Limb (tissue), 2 donors: ENCODE results near the gene KCNB1.

ENCODE experiments used
- DNase-seq, 2 donors: peaks; one replicate each; pipeline ENCODE4 v3.0.0-alpha.2; 2016; ENCODE audit errors: extremely low spot score in 2 of 2

Gene KCNB1

DNA sequence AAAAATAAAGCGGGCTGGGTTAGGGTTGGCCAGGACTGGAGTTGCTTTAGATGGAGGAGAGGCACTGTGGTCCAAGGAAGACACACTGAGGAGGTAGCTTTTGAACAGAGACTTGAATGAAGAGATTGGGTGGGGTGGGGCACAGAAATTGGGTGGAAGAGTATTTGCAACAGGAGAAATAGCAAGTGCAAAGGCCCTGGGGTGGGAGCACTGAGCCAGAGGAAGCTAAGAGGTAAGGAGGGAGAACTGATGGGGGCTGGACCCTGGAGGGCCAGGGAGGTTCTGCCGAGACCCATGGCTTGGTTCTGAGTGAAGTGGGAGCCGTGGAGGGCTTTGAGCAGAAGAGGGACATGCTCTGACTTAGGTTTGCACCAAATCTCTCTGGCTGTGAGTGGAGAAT is 45.4 kb downstream of the KCNB1 start:
- no peak for DNase-seq

DNA sequence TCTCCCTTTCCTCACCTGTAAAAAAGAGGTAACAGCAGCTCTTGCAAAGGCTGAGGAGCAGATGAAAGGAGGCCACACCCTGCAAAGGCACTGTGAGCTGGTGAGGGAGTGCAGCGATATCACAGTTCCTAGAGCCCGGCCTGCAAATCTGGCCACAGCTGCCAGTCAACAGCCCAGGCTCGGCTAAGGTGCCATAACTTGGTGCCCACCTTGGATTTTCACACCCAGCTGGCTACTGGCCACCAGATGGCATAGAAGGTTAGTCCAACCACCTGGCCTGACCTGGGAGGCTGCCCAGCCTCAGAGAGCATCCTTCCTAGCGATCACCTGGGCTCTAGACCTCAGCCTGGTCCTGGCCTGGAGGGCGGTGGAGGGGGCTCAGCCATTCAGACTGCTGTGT is 46.8 kb downstream of the KCNB1 start:
- DNase-seq: no peak

DNA sequence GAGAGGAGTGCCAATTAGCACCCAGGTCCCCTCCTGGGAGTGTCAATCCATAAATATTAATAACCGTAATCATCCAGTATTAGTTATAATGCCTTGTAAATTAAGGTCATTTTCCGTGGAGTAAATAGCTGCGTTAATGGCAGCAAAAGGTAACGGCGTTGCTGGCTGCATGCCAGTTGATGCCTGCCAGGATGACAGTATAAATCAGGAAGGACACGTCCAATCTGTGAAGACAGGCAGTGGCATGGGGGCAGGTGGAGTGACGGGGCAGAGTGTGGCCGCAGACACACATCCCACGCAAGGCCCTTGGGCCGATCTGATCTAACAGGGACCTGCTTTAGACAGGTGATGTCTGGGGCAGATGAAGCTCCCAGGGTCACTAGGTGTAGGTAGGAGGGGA is 49.1 kb downstream of the KCNB1 start:
- no peak for DNase-seq

DNA sequence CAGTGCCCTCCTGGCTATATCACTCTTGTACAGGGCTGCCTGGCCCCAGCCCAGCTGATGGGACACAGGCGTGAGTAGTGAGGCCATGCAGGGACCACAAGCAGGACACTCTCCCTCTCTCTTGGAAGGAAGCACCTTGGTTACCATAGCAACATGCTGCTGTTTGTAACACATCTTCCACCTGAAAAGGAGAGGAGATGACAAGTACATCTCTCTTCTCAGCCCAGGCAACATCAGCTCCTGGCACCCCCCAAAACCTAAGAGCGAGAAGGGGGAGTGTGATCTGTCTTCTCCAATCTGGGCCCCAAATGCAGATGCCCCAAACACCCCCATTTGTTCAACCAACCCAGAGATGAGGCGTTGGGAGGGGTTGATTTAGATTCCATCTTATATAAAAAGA is 49.9 kb downstream of the KCNB1 start:
- DNase-seq: no peak

DNA sequence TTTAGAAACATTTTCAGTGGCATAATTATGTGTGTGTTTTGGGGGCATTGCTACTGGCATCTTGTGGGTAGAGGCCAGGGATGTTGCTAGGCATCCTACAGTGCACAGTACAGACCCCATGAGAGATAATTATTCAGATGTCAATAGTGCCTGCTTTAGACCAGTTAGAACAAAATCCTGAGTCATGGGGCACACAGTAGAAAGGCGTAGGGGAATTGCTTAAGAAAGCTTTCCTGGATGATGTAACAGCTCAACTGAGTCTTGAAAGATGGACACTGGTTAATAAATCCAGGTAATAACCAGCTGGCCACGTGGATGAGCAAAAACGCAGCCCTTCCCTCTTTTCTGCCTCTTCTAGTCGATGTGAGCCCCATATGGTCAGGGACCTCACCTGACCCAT is 51.1 kb downstream of the KCNB1 start:
- no peak for DNase-seq

DNA sequence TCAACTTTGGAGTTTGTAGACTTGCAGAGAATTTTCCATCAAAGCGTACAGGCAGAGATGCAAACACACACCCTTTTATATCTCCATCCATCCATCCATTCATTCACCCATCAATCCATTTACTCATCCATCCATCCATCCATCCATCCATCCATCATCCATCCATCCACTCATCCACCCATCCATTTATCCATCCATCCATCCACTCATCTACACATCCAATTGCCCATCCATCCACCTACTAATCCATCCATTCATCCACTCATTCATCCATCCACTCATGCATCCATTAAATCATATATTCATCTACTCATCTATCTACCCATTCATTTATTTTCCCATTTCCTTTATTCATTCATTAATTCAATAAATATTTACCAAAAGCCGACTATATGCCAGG is 52.1 kb downstream of the KCNB1 start:
- no peak for DNase-seq

DNA sequence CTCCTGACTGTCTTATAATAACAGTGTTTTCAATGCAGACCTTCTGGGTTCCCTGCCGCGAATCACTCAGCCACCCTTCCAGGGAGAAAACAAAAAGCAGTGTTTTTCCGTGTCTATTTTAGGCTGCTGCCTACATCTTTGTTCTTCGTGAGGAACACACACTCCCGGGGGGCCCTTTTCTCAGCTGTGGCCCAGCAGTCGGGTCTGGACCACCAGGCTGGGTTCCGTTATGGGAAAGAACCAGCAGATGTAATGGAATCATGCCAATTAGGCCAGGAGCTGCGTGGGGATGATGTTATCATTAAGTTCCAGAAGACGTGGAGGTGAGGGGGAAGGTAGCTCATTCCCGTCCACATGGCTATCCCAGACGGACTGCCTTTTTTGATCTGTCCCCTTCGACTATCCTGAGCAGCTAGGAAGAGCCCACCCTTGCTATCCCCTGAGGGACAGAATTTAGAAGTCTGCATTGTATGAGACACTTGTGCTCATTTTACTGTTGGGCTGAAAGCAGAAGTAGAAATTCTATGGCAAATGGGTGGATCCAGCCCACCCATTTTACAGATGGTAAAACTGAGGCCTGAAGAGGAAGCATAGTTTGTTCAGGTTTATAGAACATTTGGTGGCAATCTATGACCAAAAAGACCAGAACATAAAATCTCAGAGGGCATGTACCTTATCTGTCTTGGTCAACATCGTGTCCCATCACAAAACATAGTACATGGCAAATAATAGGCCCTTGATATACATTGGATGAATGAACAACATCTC is 54.5 kb downstream of the KCNB1 start:
- no peak for DNase-seq

DNA sequence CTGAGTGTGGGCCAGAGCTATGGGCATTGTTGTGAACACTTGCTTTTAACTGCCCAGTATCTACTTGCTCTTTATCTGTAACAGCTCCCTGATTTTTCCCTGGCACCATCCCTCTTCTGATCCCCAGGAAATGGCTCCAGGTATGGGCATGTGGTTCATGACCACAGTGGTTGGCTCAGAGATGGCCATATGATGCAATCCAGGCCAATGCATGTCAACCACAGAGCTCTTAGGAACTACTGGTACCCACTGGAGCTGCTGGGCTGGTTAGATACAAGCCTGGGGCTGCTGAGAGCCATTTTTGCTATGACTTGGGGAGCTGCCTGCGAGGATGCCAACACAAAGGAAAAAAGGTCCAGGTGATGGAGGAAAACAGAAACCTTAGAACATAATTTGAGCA is 55.6 kb downstream of the KCNB1 start:
- no peak for DNase-seq

DNA sequence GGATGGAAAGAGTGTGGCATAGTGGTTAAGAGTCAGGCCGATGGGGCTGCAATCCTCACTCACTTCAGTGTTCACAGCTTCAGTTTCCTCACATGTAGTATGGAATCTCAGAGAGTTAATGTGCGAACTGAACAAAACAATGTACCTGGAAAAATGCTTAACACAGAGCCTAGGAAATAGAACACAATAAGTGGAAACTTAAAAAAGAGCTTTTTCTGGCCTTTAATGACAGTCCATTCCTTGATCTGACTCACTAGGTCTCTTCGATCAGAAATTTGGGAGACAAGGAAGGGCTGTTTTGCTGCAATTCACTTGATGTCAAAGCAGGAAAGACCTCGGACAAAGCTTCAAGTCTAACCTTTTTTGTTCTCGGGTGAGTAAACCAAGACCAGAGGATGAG is 56.1 kb downstream of the KCNB1 start:
- DNase-seq: no peak

DNA sequence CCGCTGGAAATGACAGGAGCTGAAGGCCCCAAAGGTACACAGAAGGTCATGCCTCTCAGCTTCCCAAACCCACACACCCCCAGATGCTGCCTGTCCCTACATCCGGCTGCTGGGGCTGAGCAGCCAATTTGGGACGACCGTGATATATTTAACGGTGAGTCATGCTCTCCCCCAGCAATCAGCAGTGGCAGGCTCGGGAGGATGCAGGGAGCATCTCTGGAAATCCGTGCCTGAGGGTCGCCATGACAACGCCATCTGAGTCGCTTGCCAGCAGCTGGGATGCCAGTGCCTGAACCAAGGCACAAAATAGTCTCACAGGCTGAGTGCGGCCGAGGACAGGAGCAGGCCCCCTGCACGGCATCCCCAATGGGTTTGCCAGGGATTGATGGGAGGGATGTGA is 57.9 kb downstream of the KCNB1 start:
- DNase-seq: peak in 1 of 2 donors; percentile 59

DNA sequence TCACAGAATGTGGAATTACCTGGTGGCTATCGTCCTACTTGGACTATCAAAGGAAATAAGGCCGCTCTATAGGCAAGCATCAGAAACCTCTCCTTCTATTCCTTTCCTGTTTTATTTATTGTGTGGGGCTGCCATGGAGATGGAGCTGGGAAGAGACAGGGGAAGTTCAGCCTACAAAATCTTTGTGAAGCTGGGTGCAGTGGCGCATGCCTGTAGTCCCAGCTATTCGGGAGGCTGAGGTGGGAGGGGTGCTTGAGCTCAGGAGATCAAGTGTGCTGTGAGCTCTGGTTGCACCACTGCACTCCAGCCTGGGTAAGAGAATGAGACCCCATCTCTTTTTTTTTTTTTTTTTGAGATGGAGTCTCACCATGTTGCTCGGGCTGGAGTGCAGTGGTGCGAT is 60.3 kb downstream of the KCNB1 start:
- no peak for DNase-seq

DNA sequence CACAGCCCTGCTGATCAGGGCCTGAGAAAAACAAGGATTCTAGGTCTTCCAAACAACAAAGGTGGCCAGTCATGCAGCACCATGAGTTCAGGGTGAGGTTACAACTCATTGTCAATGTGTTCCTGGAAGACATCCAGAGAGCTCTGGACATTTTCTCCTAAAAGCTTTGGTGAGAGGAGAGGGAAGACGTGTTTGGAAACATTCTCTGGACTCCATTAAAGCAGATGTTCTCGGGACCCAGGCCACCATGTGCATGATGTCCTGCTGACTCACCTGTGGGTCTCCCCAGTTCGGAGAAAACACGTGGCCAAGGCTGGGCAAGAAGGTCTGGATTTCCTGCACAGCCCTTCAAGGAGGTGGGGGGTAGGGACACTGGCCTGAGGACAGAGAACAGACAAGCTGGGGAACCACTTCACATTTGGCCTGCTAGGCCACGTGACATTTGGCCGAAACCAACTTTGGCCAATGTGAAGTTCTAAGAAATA is 61.6 kb downstream of the KCNB1 start:
- no peak for DNase-seq

DNA sequence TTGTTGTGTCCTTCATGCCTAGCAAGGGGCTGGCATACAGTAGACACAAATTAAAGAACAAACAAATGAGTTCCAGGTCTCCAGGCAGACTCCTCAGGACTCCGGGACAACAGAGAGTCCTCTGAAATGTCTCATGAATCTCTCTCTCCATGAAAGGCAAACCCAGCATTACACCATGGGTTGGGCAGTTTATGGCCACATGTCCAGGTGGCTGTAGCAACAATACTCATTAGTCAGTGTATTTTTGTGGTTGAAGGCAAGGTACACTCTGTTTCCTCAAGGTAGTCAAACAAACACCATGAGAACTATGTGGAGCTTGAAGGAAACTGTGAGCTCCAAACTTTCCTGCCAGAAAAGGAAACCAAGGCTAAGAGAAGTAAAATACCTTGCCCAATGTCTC is 62.2 kb downstream of the KCNB1 start:
- DNase-seq: no peak

DNA sequence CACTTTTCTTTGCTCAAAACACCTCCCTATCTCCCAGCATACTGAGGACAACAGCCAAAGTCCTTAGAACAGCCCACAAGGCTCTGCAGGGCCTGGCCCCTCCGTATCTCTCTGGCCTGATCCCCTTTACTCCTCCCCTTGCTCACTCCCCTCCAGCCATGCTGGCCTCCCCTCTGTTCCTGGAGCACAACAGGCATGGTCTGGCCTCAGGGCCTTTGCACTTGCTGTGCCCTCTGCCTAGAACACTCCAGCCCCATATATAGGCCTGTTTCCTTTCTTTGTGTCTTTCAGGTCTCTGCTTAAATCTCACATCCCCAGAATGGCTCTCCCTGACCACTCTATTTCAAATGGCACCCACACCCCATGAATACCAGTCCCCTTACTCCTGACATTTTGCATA is 62.7 kb downstream of the KCNB1 start:
- no peak for DNase-seq

DNA sequence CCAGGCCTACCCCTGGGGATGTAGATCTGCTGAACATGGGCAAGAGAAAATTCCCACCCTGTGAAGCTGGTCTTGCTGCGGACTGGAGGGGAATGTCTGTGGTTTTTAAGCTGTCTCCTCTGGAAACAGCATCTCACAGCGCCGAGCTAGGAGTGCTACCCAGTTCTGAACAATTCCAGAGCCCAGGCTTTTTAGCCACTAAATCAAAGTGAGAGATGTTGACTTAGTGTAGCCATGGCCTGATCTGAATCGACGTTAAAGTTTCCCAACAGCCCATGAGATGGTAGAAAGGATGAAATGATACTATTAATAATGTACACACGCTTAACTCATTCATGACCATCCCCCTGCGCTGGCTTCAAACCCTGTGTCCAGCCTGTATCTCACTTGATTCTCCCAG is 63.7 kb downstream of the KCNB1 start:
- DNase-seq: no peak

DNA sequence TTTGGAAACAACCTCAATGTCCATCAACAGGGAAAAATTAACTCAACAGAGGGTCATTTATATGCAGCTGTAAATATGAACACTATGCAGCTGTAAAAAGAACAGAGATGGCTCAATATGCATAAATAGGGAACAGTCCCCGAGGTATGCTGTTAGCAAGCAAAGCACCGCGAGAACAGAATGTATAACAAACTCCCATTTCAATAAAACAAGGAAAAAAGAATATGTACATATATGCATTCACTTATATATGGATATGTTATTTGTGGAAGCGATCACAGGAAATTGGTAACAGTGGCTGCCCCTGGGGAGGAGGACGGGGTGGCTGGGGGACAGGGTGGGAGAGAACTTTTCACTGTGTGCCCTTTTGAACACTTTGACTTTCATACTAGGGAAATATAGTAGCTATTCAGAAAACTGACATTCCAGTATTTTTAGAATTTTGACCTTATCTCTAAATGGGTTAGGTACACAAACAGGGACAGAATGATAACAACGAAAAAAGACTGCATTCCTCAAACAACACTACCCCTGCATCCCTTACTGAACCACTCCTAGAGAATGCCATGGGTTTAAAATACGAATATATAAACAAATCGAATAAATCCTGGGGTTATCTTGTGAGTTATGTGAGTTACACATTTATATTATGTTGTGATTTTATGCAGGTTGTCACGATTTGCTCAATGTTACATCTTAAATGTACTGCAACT is 64.5 kb downstream of the KCNB1 start:
- DNase-seq: no peak

DNA sequence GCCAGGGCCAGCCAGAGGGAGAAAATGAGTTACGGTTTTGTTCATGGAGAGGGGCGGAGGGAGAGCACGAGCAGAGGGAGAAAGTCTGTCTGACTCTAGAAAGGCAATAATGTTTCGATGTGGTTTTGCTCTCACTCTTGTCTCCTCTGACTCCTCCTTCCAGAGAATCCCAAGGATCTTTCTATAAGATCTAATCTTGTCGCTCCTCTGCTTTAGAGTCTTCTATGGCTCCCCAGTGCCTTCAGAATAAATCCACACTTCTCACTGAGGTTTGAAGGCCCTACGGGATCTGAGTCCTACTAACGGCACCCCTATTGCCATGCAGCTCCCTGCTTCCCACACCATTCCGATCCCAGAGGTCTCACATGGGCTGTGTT is 66.8 kb downstream of the KCNB1 start:
- DNase-seq: no peak

DNA sequence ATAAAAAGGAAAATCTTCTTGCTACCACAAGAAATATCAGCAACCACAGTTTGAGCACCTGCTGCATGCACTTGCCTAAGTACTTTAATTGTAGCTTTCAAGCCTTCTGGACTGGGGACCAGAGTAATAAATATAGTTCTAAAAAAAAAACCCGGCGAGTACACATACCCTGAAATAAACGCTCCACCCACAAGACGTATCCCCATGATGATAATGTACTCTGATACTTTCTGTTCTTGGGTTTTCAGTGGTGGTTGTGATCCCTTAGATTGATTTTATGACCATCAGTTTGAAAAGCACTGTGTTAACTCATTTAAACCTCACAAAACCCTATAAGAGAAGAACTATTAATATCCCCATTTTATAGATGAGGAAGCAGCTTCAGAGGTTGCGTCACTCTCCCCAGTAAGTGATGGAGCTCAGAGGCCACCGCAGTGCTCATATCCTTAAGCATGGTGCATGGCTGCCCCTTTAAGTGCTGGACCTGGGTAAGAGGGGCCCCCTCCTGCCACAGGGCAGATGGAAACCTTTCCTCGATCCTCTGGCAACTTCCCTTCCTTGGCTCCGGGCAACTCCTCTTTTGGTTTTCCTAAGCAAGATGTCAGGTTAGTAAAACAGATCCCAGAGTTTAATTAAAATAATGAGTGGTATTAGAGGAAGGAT is 67.3 kb downstream of the KCNB1 start:
- DNase-seq: no peak

DNA sequence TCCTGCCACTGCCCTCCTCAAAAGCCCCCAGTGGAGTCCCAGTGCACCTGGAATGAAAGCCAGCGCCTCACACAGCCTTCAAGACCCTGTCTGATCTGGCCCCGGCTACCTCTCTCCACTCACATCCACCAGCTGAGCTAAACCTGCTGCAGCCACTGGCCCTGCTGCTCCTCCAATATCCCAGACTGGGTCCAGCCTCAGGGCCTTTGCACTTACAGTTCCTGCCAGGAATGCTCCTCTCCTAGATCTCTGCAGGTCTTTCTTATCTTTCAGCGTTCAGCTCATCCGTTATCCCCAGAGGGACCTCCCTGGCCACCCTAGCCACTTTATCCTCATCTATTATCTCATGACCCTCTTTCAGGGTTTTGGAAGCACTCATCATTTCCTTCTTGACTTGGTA is 68.8 kb downstream of the KCNB1 start:
- DNase-seq: no peak

DNA sequence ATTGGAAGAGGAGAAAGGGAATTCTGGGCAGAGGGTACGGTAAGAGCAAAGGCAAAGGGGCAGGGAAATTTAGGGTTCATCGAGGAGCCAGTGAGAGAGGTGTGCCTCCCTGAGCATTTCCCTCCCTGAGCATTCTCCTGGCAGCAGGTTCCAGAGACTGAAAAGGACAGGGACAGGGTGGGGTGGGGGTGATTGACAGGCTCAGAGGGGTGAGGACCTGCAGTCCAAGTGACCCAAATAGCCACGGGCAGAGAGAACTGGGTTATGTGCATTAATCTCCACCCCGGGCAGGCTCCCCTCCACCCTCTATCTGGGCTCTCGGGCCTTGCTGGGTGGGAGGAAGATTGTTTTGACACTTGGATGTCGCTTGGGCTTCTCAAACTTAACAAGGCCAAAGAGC is 69.5 kb downstream of the KCNB1 start:
- no peak for DNase-seq

DNA sequence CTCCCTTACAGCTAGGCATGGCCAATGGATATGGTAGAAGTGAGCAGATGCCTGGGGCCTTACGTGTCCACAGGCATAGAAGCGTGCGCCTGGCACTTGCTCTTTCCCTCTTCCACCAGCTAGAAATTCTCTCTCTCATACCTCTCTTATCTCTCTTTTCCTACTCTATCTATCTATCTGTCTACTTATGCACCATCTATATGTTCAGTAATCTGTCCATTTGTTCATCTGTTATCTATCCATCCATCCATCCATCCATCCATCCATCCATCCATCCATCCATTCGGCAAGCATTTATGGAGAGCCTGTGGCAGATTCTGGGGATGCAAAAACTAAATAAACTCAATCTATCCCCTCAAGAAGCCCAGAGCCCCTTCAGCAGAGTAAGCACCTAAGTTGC is 70.2 kb downstream of the KCNB1 start:
- no peak for DNase-seq

DNA sequence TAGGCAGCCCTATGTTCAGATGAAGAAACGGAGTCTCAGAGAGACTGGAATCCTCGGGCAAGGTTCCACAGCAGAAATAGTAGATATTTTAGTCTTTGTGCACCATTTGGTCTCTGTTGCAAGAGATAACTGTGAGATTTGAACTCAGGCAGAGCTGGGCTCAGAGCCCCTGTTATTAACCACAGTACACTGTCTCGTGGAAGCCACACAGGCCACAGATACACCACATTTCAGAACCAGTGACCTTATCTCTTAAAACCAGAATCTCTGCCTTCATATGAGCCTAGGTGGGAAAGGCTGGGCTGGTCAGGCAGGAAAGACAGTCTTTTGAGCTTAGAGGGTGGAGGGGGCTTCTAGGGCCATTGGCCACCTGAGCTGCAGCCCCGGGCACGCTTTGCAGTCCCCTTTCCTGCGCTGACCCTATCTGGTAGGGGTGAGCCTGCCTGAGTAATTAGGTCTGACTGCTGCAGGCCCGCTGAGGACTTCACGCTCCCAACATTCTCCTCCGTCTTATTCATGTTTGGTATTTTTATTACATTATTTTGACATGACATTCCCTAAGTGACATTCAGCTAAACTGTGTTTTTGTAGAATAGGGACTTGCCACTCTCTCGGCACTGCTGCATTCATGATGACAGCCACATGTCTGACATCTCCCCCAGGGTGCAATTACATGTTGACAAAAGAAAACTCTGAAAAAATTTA is 71.1 kb downstream of the KCNB1 start:
- DNase-seq: no peak
